ENCODE data around the gene SLC15A4. TPM values are rescaled to one million over a fixed set of nuclear protein-coding genes. Genes with fewer than 3 reads are reported as not detected.
"Not testable (repeated sequence)": the region's sequence is repeated elsewhere in the genome, so short reads cannot be mapped to it uniquely, and the experiment has no call there.

Gene SLC15A4
- total RNA-seq, 1 donor from 2014 or later = 24.6 TPM

DNA sequence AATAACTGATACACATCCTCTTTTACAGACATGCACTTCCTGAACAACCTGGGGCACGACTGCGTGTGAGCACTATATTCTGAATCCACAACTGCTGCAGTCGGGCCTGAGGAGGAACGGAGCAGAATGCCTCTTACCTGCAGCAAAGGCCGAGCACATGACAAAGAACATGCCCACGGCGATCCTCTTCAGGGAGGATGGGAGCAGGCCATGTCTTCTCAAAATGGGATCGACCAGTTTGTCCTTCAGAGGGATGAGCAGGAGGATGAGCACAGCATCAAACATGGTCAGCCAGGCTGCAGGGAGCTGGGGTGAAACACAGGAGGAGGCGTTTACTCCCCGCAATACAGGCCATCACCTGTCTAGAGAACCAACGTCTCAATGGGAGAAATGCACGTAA is 15.1 kb downstream of the SLC15A4 start:
- Mint-ChIP-seq H3K27me3 (no peaks in the 10 kb centered on the region), H3K9me3 (no peaks in the 10 kb centered on the region), H3K4me1 (ENCODE audit: unreplicated experiment) (peaks cover 9% of the 10 kb centered on the region), H3K27ac (no peak overlapping the region), H3K36me3 (peaks cover 40% of the 10 kb centered on the region), H3K4me3 (no peak overlapping the region)
- DNase-seq (ENCODE audit: extremely low spot score, unreplicated experiment) = no peak
- TF ChIP-seq, protein P1, sequence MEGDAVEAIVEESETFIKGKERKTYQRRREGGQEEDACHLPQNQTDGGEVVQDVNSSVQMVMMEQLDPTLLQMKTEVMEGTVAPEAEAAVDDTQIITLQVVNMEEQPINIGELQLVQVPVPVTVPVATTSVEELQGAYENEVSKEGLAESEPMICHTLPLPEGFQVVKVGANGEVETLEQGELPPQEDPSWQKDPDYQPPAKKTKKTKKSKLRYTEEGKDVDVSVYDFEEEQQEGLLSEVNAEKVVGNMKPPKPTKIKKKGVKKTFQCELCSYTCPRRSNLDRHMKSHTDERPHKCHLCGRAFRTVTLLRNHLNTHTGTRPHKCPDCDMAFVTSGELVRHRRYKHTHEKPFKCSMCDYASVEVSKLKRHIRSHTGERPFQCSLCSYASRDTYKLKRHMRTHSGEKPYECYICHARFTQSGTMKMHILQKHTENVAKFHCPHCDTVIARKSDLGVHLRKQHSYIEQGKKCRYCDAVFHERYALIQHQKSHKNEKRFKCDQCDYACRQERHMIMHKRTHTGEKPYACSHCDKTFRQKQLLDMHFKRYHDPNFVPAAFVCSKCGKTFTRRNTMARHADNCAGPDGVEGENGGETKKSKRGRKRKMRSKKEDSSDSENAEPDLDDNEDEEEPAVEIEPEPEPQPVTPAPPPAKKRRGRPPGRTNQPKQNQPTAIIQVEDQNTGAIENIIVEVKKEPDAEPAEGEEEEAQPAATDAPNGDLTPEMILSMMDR (conservative IDR thresholded peaks at IDR 0.05) = no peak

DNA sequence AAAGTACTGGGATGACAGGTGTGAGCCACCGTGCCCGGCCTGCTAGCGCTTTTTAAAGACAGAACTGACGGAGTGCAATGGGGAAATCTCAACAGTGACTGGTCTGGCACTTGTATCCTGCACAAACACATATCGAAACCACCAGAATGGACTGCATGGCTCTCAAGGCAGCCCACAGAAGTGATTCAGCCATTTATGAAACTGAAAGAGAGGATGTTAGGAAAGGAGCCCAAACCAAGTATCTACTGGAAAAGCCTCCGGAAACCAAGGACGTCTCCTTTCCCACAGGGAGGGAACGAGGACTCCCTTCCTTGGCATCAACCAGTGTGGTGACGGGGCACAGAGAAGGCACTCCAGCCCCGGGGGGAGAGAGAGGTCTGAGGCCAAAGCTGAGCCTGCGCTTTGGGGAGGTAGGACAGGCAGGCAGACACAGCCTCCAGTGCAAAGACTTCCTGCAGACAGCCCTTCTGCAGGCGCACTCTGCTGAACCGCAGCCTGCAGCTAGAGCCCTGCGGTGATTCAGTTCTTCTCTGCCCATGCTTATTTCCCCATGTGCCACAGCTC is 16.5 kb downstream of the SLC15A4 start:
- Mint-ChIP-seq H3K9me3 (no peaks in the 10 kb centered on the region), H3K27ac (no peak overlapping the region)

DNA sequence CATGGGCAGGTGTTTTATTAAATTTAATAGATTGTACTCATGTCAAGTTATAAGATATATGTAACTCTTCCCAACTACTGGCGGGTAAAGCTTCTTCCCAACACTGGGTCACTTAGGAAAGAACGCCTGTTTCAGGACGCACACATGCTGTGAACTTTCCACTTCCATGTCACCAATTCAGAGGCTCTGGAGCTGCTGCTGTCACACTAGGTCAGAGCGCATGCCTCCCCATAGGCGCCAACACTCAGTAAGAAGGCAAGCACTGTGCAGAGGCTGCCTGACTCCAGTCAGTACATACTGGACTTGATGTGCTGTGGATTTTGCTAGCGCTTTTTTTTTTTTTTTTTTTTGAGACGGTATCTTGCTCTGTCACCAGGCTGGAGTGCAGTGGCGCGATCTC is 17.2 kb downstream of the SLC15A4 start:
- TF ChIP-seq, protein P1 (conservative IDR thresholded peaks at IDR 0.05) = no peak
- peaks cover 41% of the 10 kb centered on the region for H3K36me3 Mint-ChIP-seq

More for the DNA sequence above, 16.5 kb downstream of the SLC15A4 start:
- Mint-ChIP-seq H3K4me3 (no peak overlapping the region), H3K36me3 (peaks cover 44% of the 10 kb centered on the region), H3K4me1 (ENCODE audit: unreplicated experiment) (peaks cover 9% of the 10 kb centered on the region), H3K27me3 (no peaks in the 10 kb centered on the region)
- no peak for DNase-seq (ENCODE audit: extremely low spot score, unreplicated experiment)
- TF ChIP-seq, protein P1 (conservative IDR thresholded peaks at IDR 0.05) = no peak

DNA sequence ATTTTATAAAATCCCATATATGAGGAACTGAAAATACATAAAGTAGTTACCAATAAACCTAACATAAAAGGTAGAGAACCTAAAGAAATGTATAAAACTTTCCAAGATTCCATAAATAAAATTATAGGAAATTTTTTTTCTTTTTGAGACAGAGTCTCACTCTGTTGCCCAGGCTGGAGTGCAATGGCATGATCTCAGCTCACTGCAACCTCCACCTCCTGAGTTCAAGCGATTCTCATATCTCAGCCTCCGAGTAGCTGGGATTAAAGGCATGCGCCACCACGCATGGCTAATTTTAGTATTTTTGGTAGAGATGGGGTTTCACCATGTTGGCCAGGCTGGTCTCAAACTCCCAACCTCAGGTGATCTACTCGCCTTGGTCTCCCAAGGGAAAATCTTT is 18.4 kb downstream of the SLC15A4 start:
- not testable (repeated sequence) for H3K27ac Mint-ChIP-seq; H3K9me3 Mint-ChIP-seq; H3K4me3 Mint-ChIP-seq; H3K4me1 Mint-ChIP-seq (ENCODE audit: unreplicated experiment); DNase-seq (ENCODE audit: extremely low spot score, unreplicated experiment); H3K27me3 Mint-ChIP-seq
- H3K36me3 Mint-ChIP-seq = peaks cover 44% of the 10 kb centered on the region

More for the DNA sequence above, 17.2 kb downstream of the SLC15A4 start:
- no peak for DNase-seq (ENCODE audit: extremely low spot score, unreplicated experiment)
- H3K4me1 Mint-ChIP-seq (ENCODE audit: unreplicated experiment) = peaks cover 9% of the 10 kb centered on the region
- H3K9me3 Mint-ChIP-seq = no peaks in the 10 kb centered on the region
- H3K27me3 Mint-ChIP-seq = no peaks in the 10 kb centered on the region
- H3K4me3 Mint-ChIP-seq = no peak overlapping the region
- no peak overlapping the region for H3K27ac Mint-ChIP-seq

DNA sequence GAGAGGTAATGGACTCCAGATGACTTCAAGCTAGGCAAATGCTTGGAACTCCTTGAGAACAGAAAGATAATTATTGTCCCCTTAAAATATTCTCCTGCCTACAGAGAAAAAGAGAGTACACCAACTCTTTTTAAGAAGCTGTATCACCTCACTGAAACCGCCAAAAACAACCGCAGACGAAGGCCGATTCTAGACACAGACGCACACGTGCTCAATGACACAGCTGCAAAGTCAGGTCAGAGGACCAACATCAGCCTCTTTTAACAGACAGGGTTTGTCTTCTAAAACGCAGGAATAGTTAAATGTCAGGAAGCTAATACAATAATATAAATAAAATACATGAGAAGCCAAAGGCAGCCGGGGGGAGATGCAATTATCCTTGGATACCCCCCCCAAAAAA is 19.0 kb downstream of the SLC15A4 start:
- no peak for DNase-seq (ENCODE audit: extremely low spot score, unreplicated experiment)
- H3K36me3 Mint-ChIP-seq = peaks cover 49% of the 10 kb centered on the region
- no peak overlapping the region for H3K27ac Mint-ChIP-seq
- no peak overlapping the region for H3K4me3 Mint-ChIP-seq
- H3K4me1 Mint-ChIP-seq (ENCODE audit: unreplicated experiment) = no peaks in the 10 kb centered on the region
- H3K27me3 Mint-ChIP-seq = no peaks in the 10 kb centered on the region
- H3K9me3 Mint-ChIP-seq = no peaks in the 10 kb centered on the region
- TF ChIP-seq, protein P1 (conservative IDR thresholded peaks at IDR 0.05) = no peak

DNA sequence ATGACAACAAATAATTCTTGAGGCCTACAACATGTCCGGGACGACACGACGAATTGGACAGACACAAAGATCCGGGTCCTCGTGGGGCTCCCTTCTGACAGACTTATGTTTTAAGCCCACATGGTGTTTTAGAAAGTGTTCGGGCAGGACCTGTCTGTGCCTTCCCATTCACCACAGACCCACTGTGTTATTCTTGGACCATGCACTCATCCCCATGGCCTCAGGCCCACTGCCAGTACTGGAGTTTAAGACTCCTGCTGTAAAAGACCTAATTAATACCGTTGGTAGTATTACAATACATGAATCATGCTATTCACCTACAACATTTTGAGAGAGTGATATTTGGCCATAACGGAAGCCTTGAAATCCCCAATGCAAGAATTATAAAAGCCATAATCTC is 20.0 kb downstream of the SLC15A4 start:
- DNase-seq (ENCODE audit: extremely low spot score, unreplicated experiment) = no peak
- Mint-ChIP-seq H3K4me1 (ENCODE audit: unreplicated experiment) (no peaks in the 10 kb centered on the region), H3K9me3 (no peaks in the 10 kb centered on the region), H3K27ac (no peak overlapping the region), H3K4me3 (no peak overlapping the region), H3K27me3 (no peaks in the 10 kb centered on the region), H3K36me3 (peaks cover 52% of the 10 kb centered on the region)
- TF ChIP-seq, protein P1 (conservative IDR thresholded peaks at IDR 0.05) = no peak
